Activated T-cell treated with anti-CD3 and anti-CD28 coated beads, Interleukin-2, amount 50 U/mL, for 72 hours (primary cell): ENCODE results near the gene GBP6. TPM values are rescaled to one million over a fixed set of nuclear protein-coding genes. Genes with fewer than 3 reads are reported as not detected.
"Not testable (repeated sequence)": the region's sequence is repeated elsewhere in the genome, so short reads cannot be mapped to it uniquely, and the experiment has no call there.

ENCODE experiments used
- ATAC-seq, 2 donors: fragments of 150-1000 bp; cut with Tn5 transposase; replicated peaks in 1 of 2; 2 replicates each; pipeline ENCODE4 v1.10.0; 2021; ENCODE audit warnings: moderate library complexity in 2 of 2, mild to moderate bottlenecking in 1 of 2
- DNase-seq, 2 donors: peaks; one replicate each; pipeline ENCODE4 v3.0.0; 2021 to 2022; ENCODE audit warnings: mixed read lengths in 1 of 2
- H3K27ac Mint-ChIP-seq: one replicate; pipeline ENCODE4 v1.8.0; 2022; ENCODE audit warnings: mild to moderate bottlenecking, moderate library complexity, mixed read lengths
- H3K27me3 Mint-ChIP-seq: one replicate; pipeline ENCODE4 v1.8.0; 2022; ENCODE audit warnings: low read depth, mixed read lengths
- H3K36me3 Mint-ChIP-seq, 2 donors: one replicate each; pipeline ENCODE4 v1.8.0; 2022; ENCODE audit warnings: mixed read lengths in 2 of 2, mild to moderate bottlenecking in 1 of 2; ENCODE audit not compliant: insufficient read depth in 2 of 2
- H3K4me1 Mint-ChIP-seq: one replicate; pipeline ENCODE4 v1.8.0; 2022; ENCODE audit warnings: low read depth, mixed read lengths
- H3K4me3 Mint-ChIP-seq, 2 donors: one replicate each; pipeline ENCODE4 v1.8.0; 2022; ENCODE audit warnings: mild to moderate bottlenecking in 2 of 2, mixed read lengths in 2 of 2, moderate library complexity in 2 of 2
- H3K9me3 Mint-ChIP-seq, 2 donors: one replicate each; pipeline ENCODE4 v1.8.0; 2022; ENCODE audit warnings: mixed read lengths in 2 of 2
- total RNA-seq, 2 donors: library from RNA; stranded (reverse); gene quantifications; one replicate each; pipeline ENCODE4 v1.2.3, GENCODE V29; 2022

GBP6 gene
- total RNA-seq, 2 donors from 2014 or later: 2.8 to 3.3 TPM

DNA sequence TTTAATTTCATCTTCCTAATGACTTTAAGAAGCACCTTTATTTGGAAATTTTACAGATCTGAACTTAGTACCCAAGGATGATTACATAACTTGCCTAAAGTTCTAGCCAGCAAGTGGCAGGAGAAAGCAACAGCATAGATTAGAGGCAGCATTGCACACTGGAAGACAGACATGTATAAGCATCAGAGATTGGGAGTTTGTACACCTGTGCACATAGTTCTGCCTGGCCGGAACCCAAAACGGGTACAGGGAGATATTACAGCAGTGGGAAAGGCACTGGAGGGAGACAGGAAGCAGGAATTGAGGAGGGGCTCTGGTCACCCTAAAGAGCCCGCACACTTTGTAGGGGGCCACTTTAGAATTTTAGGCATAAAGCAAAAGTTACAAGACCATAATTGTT, 19.3 kb downstream of the GBP6 start:
- peaks cover 0 to 3% of the 10 kb centered on the region in 2 donors for H3K36me3 Mint-ChIP-seq
- peaks cover 14% of the 10 kb centered on the region for H3K4me1 Mint-ChIP-seq
- ATAC-seq (no peak), DNase-seq (no peak)
- no peak overlapping the region for H3K4me3 Mint-ChIP-seq
- peaks cover 11% of the 10 kb centered on the region for H3K27me3 Mint-ChIP-seq
- no peak overlapping the region for H3K27ac Mint-ChIP-seq
- no peaks in the 10 kb centered on the region for H3K9me3 Mint-ChIP-seq

DNA sequence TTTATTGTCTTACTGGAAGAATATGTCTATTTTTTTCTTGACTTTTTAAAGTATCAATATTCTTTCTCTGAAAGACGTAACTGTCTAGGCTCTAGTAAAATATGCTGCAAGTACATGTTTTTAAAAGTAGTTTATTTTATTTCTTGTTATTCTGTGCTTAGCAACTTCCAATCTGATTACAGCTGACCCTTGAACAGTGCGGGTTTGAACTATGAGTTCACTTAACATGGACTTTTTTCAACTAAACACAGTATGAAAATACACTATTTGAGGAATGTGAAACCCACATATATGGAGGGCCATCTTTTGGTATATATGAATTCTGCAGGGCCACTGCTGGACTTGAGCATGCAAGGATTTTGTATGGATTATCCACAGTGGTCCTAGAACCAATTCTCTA, 26.8 kb downstream of the GBP6 start:
- Mint-ChIP-seq H3K27ac (no peak overlapping the region), H3K4me3 (no peak overlapping the region), H3K9me3 (peaks cover 4 to 5% of the 10 kb centered on the region in 2 donors), H3K4me1 (no peaks in the 10 kb centered on the region), H3K36me3 (peaks cover 2% of the 10 kb centered on the region in 2 donors), H3K27me3 (no peaks in the 10 kb centered on the region)
- ATAC-seq (no peak), DNase-seq (no peak)

DNA sequence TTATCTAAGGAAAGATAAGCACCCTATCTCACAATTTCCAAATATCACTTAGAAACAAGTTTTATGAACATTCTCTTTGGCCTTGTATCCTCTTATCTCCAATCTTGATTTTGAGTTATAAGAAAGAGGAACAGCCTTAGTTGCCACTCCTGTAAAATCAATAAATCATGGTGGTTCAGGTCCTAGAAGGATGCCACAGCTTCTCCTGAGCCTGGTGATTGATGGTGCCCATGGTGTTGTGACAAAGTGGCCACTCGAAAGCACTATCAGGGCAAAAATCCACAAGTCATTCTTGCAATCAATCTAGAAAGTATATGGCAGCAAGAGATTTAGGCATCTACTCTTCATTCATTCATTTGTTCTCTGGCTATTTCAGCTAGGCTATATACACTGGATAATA, 27.8 kb downstream of the GBP6 start:
- no peaks in the 10 kb centered on the region for H3K27me3 Mint-ChIP-seq
- DNase-seq (no peak), ATAC-seq (no peak)
- H3K9me3 Mint-ChIP-seq: peaks cover 4 to 5% of the 10 kb centered on the region in 2 donors
- no peak overlapping the region for H3K4me3 Mint-ChIP-seq
- H3K36me3 Mint-ChIP-seq: peaks cover 2% of the 10 kb centered on the region in 2 donors
- no peaks in the 10 kb centered on the region for H3K4me1 Mint-ChIP-seq
- no peak overlapping the region for H3K27ac Mint-ChIP-seq

DNA sequence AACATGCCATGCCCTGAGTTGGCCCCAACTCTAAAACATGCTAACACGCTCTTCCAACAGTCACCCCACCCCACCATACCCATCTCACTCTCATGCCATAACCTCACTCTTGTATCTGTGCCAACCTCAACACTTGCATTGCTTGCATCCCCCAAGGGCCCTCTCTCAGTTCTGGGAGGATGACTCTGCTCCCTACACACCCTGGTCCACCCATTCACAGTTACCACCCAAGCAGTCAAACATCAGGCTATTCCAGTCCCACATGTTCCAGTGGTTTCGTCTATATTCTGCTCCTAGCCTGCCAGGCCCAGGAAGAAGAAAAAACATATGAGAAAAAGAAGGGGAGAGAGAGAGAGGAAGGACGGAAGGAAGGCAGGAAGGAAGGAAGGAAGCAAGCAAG, 31.0 kb downstream of the GBP6 start:
- no peak overlapping the region for H3K4me3 Mint-ChIP-seq
- ATAC-seq: no peak
- H3K27ac Mint-ChIP-seq: no peak overlapping the region
- DNase-seq: no peak
- H3K27me3 Mint-ChIP-seq: no peaks in the 10 kb centered on the region
- peaks cover 2 to 7% of the 10 kb centered on the region in 2 donors for H3K36me3 Mint-ChIP-seq
- H3K9me3 Mint-ChIP-seq: peaks cover 9 to 12% of the 10 kb centered on the region in 2 donors
- H3K4me1 Mint-ChIP-seq: no peaks in the 10 kb centered on the region

DNA sequence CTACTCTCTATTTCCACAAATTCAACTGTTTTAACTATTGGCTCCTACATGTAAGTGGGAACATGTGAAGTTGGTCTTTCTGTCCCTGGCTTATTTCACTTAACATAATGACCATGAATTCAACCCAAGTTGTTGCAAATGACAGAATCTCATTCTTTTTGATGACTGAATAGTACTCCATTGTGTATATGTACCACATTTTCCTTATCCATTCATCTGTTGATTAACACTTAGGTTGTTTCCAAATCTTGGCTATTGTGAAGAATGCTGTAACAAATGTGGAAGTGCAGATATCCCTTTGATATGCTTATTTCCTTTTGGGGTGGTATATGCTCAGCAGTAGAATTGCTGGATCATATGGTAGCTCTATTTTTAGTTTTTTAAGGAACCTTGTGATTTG, 33.0 kb downstream of the GBP6 start:
- Mint-ChIP-seq H3K36me3 (peaks cover 6 to 7% of the 10 kb centered on the region in 2 donors), H3K27me3 (no peaks in the 10 kb centered on the region), H3K9me3 (peaks cover 9 to 16% of the 10 kb centered on the region in 2 donors), H3K4me1 (no peaks in the 10 kb centered on the region), H3K4me3 (no peak overlapping the region), H3K27ac (no peak overlapping the region)
- no peak for ATAC-seq
- DNase-seq: no peak

DNA sequence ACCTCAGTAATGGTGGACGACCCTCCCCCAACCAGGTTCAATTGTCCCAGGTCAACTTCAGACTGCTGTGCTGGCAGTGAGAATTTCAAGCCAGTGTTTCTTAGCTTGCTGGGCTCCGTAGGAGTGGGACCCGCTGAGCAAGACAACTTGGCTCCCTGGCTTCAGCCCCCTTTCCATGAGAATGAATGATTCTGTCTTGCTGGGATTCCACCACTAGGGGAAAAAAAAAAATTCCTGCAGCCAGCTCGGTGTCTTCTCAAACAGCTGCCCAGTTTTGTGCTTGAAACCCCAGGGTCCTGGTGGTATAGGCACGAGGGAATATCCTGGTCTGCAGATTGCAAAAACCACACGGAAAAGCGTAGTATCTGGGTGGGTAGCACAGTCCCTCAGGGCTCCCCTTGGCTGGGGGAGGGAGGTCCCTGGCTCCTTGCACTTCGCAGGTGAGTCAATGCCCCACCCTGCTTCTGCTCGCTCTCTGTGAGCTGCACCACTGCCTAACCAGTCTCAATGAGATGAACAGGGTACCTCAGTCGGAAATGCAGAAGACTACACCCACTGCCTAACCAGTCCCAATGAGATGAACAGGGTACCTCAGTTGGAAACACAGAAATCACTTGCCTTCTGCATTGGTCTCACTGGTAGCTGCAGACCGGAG, 41.5 kb downstream of the GBP6 start:
- H3K36me3 Mint-ChIP-seq: peaks cover 0 to 3% of the 10 kb centered on the region in 2 donors
- ATAC-seq (no peak), DNase-seq (no peak)
- peaks cover 4 to 6% of the 10 kb centered on the region in 2 donors for H3K9me3 Mint-ChIP-seq
- H3K27ac Mint-ChIP-seq: no peak overlapping the region
- H3K27me3 Mint-ChIP-seq: no peaks in the 10 kb centered on the region
- no peak overlapping the region for H3K4me3 Mint-ChIP-seq
- peaks cover 20% of the 10 kb centered on the region for H3K4me1 Mint-ChIP-seq

DNA sequence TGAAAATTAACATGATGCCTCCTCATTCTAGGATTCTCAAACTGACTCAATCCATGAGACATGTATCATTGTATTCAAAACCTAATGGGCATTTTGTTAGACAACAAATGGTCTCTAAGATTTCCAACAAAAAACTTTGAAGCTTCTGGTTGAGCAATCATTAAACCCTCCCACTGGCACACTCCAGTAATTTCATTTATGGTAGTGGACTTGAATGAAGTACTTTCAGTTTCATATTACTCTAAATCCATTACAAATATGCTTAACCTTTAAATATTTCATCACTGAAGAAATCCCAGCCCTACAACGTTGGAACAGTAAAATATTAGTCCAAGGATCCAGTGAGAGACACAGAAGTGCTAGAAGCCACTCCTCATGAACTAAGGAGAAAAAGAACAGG, 43.5 kb downstream of the GBP6 start:
- peaks cover 0 to 6% of the 10 kb centered on the region in 2 donors for H3K9me3 Mint-ChIP-seq
- no peaks in the 10 kb centered on the region for H3K27me3 Mint-ChIP-seq
- DNase-seq: no peak
- H3K4me3 Mint-ChIP-seq: peak overlapping the region; percentile 52 to 80
- H3K36me3 Mint-ChIP-seq: no peaks in the 10 kb centered on the region
- H3K27ac Mint-ChIP-seq: peak overlapping the region; percentile 90
- peaks cover 20% of the 10 kb centered on the region for H3K4me1 Mint-ChIP-seq
- peak in 1 of 2 donors; percentile 38 for ATAC-seq

DNA sequence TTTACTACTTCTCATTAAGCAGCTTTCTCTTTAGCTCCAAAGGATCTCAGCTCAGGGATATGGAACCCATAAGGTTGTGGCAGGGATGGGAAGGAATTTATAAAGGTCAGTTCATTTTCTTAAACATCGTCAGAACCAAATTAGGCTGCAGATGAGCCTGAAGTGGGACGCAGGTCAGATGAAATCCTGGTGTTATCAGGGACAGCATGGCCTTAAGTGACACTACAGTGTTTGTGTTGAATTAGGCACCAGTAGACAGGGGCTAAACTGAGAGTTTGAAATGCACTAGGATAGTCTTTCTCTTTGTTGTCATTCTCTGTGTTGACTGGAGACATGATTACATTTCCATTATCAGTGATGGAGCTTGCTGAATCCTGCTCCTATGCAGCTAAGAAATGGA, 43.9 kb downstream of the GBP6 start:
- ATAC-seq: not testable (repeated sequence)

DNA sequence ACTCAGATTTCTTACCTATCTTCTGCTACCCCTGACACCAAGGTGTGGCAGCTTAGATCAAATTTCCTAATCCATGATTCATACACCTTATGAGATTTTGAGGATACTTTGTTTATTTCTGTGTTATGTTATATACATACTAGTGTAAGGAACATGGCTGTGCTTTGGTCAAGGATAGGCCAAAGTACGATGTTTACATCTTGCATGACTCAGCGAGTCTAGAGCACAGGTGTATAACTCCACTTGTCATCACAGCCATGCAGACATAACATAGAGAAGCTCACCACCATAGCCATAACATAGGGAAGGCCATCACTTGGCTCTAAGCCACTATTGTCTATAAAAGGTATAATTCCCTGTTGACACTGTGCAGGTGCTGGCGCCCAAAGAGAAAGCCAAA, 61.2 kb downstream of the GBP6 start:
- Mint-ChIP-seq H3K9me3 (no peaks in the 10 kb centered on the region), H3K4me3 (no peak overlapping the region), H3K4me1 (no peaks in the 10 kb centered on the region), H3K27ac (no peak overlapping the region), H3K27me3 (peaks cover 5% of the 10 kb centered on the region), H3K36me3 (no peaks in the 10 kb centered on the region)
- ATAC-seq (no peak), DNase-seq (no peak)

More for the DNA sequence above, 43.9 kb downstream of the GBP6 start:
- H3K27me3 Mint-ChIP-seq, H3K36me3 Mint-ChIP-seq, DNase-seq, H3K9me3 Mint-ChIP-seq: not testable (repeated sequence)
- peaks cover 20% of the 10 kb centered on the region for H3K4me1 Mint-ChIP-seq
- peak overlapping the region; percentile 90 for H3K27ac Mint-ChIP-seq
- H3K4me3 Mint-ChIP-seq: peak overlapping the region; percentile 52 to 80

DNA sequence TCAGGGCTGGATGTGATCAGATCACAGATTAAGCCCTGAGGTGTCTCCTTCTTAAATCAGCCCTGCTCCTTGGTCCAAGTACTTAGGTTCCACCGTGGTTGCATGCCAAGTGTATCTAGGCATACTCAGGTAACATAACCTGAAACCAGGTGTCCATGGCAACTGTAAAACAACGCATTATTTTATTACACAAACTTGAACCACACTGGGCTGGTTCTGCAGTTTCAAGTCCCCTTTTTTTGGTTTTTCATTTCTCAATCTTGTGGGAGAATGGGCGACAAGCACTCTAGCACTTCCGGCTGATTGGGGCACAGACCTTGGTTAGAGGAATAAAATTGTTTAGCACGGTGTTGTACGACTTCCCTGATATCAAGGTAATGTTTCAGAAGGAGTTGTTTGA, 65.2 kb downstream of the GBP6 start:
- Mint-ChIP-seq H3K4me3 (no peak overlapping the region), H3K9me3 (no peaks in the 10 kb centered on the region)

DNA sequence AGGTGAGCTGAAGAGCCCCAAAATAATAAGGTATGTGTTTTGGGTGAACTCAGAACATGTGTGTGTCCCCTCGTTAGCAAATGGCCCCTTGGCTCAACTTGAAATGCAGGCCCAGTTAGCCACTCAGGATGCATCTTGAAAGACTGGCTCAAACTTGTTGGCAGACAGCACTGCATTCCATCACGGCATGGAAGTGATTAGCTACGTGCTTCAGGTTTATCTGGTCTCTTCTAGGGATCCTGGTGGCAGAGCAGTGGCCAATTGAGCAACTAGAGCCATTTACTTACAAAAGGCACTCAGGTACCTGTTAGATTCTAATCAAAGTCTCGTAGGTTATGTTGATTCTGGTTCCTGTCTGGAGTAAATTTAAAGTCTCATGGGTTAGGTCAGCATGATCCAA, 65.8 kb downstream of the GBP6 start:
- H3K4me3 Mint-ChIP-seq, H3K27me3 Mint-ChIP-seq, H3K4me1 Mint-ChIP-seq, H3K9me3 Mint-ChIP-seq, DNase-seq, H3K27ac Mint-ChIP-seq, H3K36me3 Mint-ChIP-seq, ATAC-seq: not testable (repeated sequence)

More for the DNA sequence above, 65.2 kb downstream of the GBP6 start:
- DNase-seq: no peak
- H3K27ac Mint-ChIP-seq: no peak overlapping the region
- peaks cover 5% of the 10 kb centered on the region for H3K27me3 Mint-ChIP-seq
- H3K4me1 Mint-ChIP-seq: peaks cover 4% of the 10 kb centered on the region
- no peak for ATAC-seq
- no peaks in the 10 kb centered on the region for H3K36me3 Mint-ChIP-seq

DNA sequence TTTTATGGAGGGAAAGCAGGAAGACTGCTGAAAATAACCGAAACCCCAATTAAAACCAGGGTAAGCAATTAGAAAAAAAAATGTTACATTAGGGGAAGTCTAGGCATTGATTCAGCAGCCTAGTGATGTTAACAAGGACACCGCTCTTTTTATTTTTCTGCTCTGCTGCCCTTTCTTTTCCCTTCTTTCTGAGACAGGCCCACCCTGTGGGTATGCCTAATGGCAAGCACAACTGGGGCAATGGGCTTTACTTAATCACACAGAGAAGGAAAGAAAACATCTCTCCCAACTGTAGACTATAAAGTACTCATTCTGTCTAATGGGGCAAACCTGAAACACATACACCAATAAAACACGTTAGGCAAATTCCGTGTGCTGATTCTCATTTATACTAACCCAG, 69.6 kb downstream of the GBP6 start:
- Mint-ChIP-seq H3K9me3 (peaks cover 3% of the 10 kb centered on the region in 2 donors), H3K27me3 (peaks cover 19% of the 10 kb centered on the region), H3K27ac (no peak overlapping the region), H3K4me1 (peaks cover 4% of the 10 kb centered on the region), H3K4me3 (peak overlapping the region in 1 of 2 donors; percentile 33), H3K36me3 (peaks cover 5 to 9% of the 10 kb centered on the region in 2 donors)
- ATAC-seq: no peak
- DNase-seq: no peak

DNA sequence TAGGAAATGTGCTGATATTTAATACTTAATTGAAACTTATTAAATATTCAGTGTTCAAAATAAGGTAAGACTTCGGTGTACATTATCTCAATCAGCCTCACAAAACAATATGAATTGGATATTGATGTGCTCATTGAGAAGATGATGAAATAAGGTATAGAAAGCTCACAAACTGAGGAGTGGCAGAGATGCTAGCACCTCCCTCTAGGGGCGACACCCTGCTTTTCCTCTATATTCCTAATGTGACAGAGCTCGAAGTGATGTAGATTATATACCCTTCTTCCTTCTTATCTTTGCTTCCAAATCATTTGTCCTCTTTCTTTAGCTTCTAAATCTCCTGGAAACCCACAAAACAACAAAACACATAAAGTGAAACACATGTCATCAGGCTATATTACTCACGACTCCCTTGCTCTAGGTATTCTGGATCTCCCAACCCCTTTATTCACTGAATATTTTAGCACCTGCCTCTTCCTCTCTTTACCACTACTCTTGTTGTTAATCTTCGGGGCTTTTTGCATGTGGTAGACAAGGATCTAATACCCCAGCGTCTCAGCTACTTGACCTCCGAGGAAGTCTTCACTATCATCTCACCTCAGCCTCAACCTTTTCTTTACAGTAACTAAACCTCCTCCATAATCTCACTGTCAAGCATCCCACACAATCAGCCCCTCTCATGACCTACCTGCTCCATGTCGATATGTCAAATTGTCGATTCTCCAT, 70.4 kb downstream of the GBP6 start:
- H3K4me3 Mint-ChIP-seq, H3K9me3 Mint-ChIP-seq, H3K4me1 Mint-ChIP-seq, H3K27ac Mint-ChIP-seq: not testable (repeated sequence)
- DNase-seq: peak; percentile 34 to 45
- H3K36me3 Mint-ChIP-seq: peaks cover 11 to 17% of the 10 kb centered on the region in 2 donors
- peaks cover 14% of the 10 kb centered on the region for H3K27me3 Mint-ChIP-seq
- ATAC-seq: peak; percentile 96 to 98
